A549 (cell line): ENCODE results near the gene S100A7A. TPM values are rescaled to one million over a fixed set of nuclear protein-coding genes. Genes with fewer than 3 reads are reported as not detected.
"Not testable (repeated sequence)": the region's sequence is repeated elsewhere in the genome, so short reads cannot be mapped to it uniquely, and the experiment has no call there.

ENCODE experiments used
- ATAC-seq, 2 experiments: fragments of 200-7000 bp in 1 of 2; fragments of >200 bp in 1 of 2; cut with Nextera tagmentation in 1 of 2; cut with Tn5 transposase in 1 of 2; 3 replicates each; pipeline versions ENCODE4 v1.8.0 to v1.9.1; 2018 to 2020; ENCODE audit warnings: mild to moderate bottlenecking in 1 of 2, moderate library complexity in 1 of 2
- CTCF ChIA-PET: fragments of 300-600 bp; sonication (Branson Sonifier 250); formaldehyde crosslinking; extraction: SDS; loops from one replicate; lab custom pipeline; 2021; ENCODE audit warnings: antibody characterized with exemption, inconsistent platforms; lab: Yijun Ruan, JAX
- POLR2A ChIA-PET: fragments of 350-600 bp; formaldehyde crosslinking; extraction: SDS; loops from one replicate; lab custom pipeline; 2021; ENCODE audit warnings: antibody characterized with exemption, inconsistent platforms; lab: Yijun Ruan, JAX
- DNase-seq, 2 experiments: peaks; one replicate each; pipeline versions ENCODE4 v3.0.0 to v3.0.0-alpha.2; 2011 to 2016; ENCODE audit warnings: low read depth in 1 of 2, low spot score in 1 of 2
- FAIRE-seq: peaks from 2 replicates; lab custom pipeline; 2011; peaks lifted over from hg19 to GRCh38; lab: Jason Lieb, UNC
- H3K27ac ChIP-seq, 2 experiments: fragments of >200 bp; sonication (Bioruptor Twin); formaldehyde crosslinking; 3 replicates each; pipeline ENCODE4 v1.5.1; 2016 to 2017
- H3K4me1 ChIP-seq: fragments of >200 bp; sonication (Bioruptor Twin); formaldehyde crosslinking; 3 replicates; pipeline ENCODE4 v1.6.1; 2016
- H3K4me2 ChIP-seq: fragments of >200 bp; sonication (Bioruptor Twin); formaldehyde crosslinking; 3 replicates; pipeline ENCODE4 v1.6.1; 2016
- H3K4me3 ChIP-seq: fragments of >200 bp; sonication (Bioruptor Twin); formaldehyde crosslinking; 3 replicates; pipeline ENCODE4 v1.5.1; 2016
- H3K9me3 ChIP-seq: fragments of >200 bp; sonication (Bioruptor Twin); formaldehyde crosslinking; 3 replicates; pipeline ENCODE4 v1.6.1; 2016
- ATOH8 ChIP-seq: fragments of 250-450 bp; sonication (Bioruptor Pico); IDR thresholded peaks from 2 replicates; pipeline ENCODE4 v1.5.0; 2020; ENCODE audit warnings: low read depth, mild to moderate bottlenecking, moderate library complexity
- CBX2 ChIP-seq: fragments of 200-600 bp; sonication (generic); IDR thresholded peaks from 2 replicates; pipeline ENCODE4 v1.6.1; 2016; ENCODE audit warnings: low read depth, mild to moderate bottlenecking, borderline replicate concordance
- CTCF ChIP-seq: fragments of >200 bp; sonication (Bioruptor Twin); formaldehyde crosslinking; IDR thresholded peaks from 3 replicates; pipeline ENCODE4 v1.5.1; 2016
- EHMT2 ChIP-seq: fragments of 200-600 bp; sonication (generic); IDR thresholded peaks from 2 replicates; pipeline ENCODE4 v1.6.1; 2016; ENCODE audit warnings: antibody characterized with exemption, low read depth, mild to moderate bottlenecking, moderate library complexity
- FOSB ChIP-seq: fragments of 250-450 bp; sonication (Bioruptor Pico); IDR thresholded peaks from 2 replicates; pipeline ENCODE4 v1.5.0; 2020; ENCODE audit warnings: mild to moderate bottlenecking, moderate library complexity
- FOSL2 ChIP-seq, 2 experiments: fragments of 450-650 bp in 1 of 2; fragments of >200 bp in 1 of 2; sonication (Bioruptor Twin) in 1 of 2; formaldehyde crosslinking; IDR thresholded peaks; 2 replicates each; pipeline versions ENCODE4 v1.5.0 to v1.6.1; 2016 to 2020; ENCODE audit warnings: mild to moderate bottlenecking in 1 of 2, moderate library complexity in 1 of 2
- FOXS1 ChIP-seq: fragments of 250-450 bp; sonication (Bioruptor Pico); IDR thresholded peaks from 2 replicates; pipeline ENCODE4 v1.5.0; 2020; ENCODE audit warnings: mild to moderate bottlenecking, moderate library complexity
- HOXB13 ChIP-seq: fragments of 250-450 bp; sonication (Bioruptor Pico); IDR thresholded peaks from 2 replicates; pipeline ENCODE4 v1.5.0; 2020; ENCODE audit warnings: low read depth, mild to moderate bottlenecking, moderate library complexity
- HOXB5 ChIP-seq: fragments of 250-450 bp; sonication (Bioruptor Pico); IDR thresholded peaks from 2 replicates; pipeline ENCODE4 v1.5.0; 2020; ENCODE audit warnings: mild to moderate bottlenecking, moderate library complexity
- JUNB ChIP-seq: fragments of >200 bp; sonication (Bioruptor Twin); formaldehyde crosslinking; IDR thresholded peaks from 2 replicates; pipeline ENCODE4 v1.6.1; 2016
- KDM5A ChIP-seq: fragments of 200-600 bp; sonication (generic); IDR thresholded peaks from 2 replicates; pipeline ENCODE4 v1.6.1; 2016; ENCODE audit warnings: antibody characterized with exemption, mild to moderate bottlenecking
- MAZ ChIP-seq: fragments of 150-350 bp; IDR thresholded peaks from 2 replicates; pipeline ENCODE4 v1.6.1; 2014; ENCODE audit warnings: antibody characterized with exemption, low read depth, low read length, borderline replicate concordance
- NFE2L2 ChIP-seq: fragments of 150-350 bp; conservative IDR thresholded peaks from 2 replicates; pipeline ENCODE4 v1.6.1; 2014; ENCODE audit warnings: low read length
- NR3C1 ChIP-seq: fragments of >200 bp; sonication (Bioruptor Twin); formaldehyde crosslinking; IDR thresholded peaks from 3 replicates; pipeline ENCODE4 v1.6.1; 2017
- PHF8 ChIP-seq: fragments of 200-600 bp; sonication (generic); IDR thresholded peaks from 2 replicates; pipeline ENCODE4 v1.6.1; 2016; ENCODE audit warnings: low read depth, mild to moderate bottlenecking, antibody characterized with exemption, moderate library complexity, borderline replicate concordance
- POLR2A ChIP-seq: IDR thresholded peaks from 2 replicates; pipeline ENCODE4 v1.6.1; 2012; ENCODE audit warnings: mild to moderate bottlenecking, low read length
- RCOR1 ChIP-seq: fragments of 150-350 bp; IDR thresholded peaks from 2 replicates; pipeline ENCODE4 v1.6.1; 2014; ENCODE audit warnings: antibody characterized with exemption, low read length, low read depth
- SMC3 ChIP-seq: fragments of >200 bp; sonication (Bioruptor Twin); formaldehyde crosslinking; IDR thresholded peaks from 3 replicates; pipeline ENCODE4 v1.6.1; 2018; ENCODE audit warnings: inconsistent platforms
- TFCP2L1 ChIP-seq: fragments of 250-450 bp; sonication (Bioruptor Pico); IDR thresholded peaks from 2 replicates; pipeline ENCODE4 v1.5.0; 2021; ENCODE audit warnings: mild to moderate bottlenecking
- TP53 ChIP-seq: fragments of 250-450 bp; sonication (Bioruptor Pico); IDR thresholded peaks from 2 replicates; pipeline ENCODE4 v1.5.0; 2021; ENCODE audit warnings: mild to moderate bottlenecking, moderate library complexity
- USF2 ChIP-seq: fragments of 450-650 bp; IDR thresholded peaks from 2 replicates; pipeline ENCODE4 v1.6.1; 2014; ENCODE audit warnings: antibody characterized with exemption
- WGBS: methylation state at CpG from one replicate; pipeline ENCODE4 v1.1.6; 2017; ENCODE audit errors: missing lambda C conversion rate; 5-methylcytosine and 5-hydroxymethylcytosine counted together
- polyA plus RNA-seq, 4 experiments: library from polyadenylated mRNA; depleted of rRNA in 3 of 4; stranded (reverse); fragments of >200 nt; fragmentation: RNase III in 1 of 4; extraction: RNeasy Plus Mini Kit Qiagen cat#74134 plus additional on column Dnase treatment in 1 of 4; gene quantifications; 2 replicates in 3 of 4; 3 replicates in 1 of 4; pipeline ENCODE4 v1.2.3, GENCODE V29; 2011 to 2017
- TF ChIP-seq, protein P1 (sequence below): fragments of 200-600 bp; sonication (generic); IDR thresholded peaks from 2 replicates; pipeline ENCODE4 v1.6.1; 2016; ENCODE audit warnings: antibody characterized with exemption, mild to moderate bottlenecking, moderate library complexity
- TF ChIP-seq, protein P2 (sequence below): IDR thresholded peaks from 2 replicates; pipeline ENCODE4 v1.6.1; 2012
- TF ChIP-seq, protein P3 (sequence below): IDR thresholded peaks from 2 replicates; pipeline ENCODE4 v1.6.1; 2012
- TF ChIP-seq, protein P4 (sequence below): IDR thresholded peaks from 2 replicates; pipeline ENCODE4 v1.6.1; 2012; ENCODE audit warnings: low read depth, borderline replicate concordance

S100A7A gene
- polyA plus RNA-seq, 2 of the 4 experiments (the other 2 are of a cell fraction), result not detected

DNA sequence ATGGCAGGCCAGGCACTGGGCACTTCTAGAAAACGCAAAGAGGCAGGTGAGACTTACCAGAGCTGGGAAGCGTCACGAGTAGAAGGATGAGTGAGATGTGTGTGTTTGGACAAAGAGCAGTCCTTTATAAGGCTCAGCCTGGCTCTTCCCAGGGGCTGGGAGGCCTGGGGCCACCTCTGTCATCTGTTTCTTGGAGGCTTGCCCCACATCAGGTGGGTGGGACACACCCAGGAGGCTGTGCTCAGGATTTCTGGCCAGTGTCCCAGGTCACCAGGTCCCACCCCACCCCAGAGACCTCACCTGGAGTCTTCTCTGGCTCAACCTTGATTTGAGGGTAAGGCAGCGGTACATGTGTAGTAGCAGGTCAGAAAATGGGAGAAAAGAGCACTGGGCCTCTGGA lies 44.2 kb downstream of the S100A7A start, which contains the start of gene S100A7 (continued):
- TF ChIP-seq, protein P1, sequence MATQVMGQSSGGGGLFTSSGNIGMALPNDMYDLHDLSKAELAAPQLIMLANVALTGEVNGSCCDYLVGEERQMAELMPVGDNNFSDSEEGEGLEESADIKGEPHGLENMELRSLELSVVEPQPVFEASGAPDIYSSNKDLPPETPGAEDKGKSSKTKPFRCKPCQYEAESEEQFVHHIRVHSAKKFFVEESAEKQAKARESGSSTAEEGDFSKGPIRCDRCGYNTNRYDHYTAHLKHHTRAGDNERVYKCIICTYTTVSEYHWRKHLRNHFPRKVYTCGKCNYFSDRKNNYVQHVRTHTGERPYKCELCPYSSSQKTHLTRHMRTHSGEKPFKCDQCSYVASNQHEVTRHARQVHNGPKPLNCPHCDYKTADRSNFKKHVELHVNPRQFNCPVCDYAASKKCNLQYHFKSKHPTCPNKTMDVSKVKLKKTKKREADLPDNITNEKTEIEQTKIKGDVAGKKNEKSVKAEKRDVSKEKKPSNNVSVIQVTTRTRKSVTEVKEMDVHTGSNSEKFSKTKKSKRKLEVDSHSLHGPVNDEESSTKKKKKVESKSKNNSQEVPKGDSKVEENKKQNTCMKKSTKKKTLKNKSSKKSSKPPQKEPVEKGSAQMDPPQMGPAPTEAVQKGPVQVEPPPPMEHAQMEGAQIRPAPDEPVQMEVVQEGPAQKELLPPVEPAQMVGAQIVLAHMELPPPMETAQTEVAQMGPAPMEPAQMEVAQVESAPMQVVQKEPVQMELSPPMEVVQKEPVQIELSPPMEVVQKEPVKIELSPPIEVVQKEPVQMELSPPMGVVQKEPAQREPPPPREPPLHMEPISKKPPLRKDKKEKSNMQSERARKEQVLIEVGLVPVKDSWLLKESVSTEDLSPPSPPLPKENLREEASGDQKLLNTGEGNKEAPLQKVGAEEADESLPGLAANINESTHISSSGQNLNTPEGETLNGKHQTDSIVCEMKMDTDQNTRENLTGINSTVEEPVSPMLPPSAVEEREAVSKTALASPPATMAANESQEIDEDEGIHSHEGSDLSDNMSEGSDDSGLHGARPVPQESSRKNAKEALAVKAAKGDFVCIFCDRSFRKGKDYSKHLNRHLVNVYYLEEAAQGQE, result no peak
- TF ChIP-seq, protein P2, sequence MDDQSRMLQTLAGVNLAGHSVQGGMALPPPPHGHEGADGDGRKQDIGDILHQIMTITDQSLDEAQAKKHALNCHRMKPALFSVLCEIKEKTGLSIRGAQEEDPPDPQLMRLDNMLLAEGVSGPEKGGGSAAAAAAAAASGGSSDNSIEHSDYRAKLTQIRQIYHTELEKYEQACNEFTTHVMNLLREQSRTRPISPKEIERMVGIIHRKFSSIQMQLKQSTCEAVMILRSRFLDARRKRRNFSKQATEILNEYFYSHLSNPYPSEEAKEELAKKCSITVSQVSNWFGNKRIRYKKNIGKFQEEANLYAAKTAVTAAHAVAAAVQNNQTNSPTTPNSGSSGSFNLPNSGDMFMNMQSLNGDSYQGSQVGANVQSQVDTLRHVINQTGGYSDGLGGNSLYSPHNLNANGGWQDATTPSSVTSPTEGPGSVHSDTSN, result no peak
- TF ChIP-seq TP53 (CRISPR knock-in tag) (no peak), SMC3 (no peak), PHF8 (no peak), MAZ (no peak), TFCP2L1 (CRISPR knock-in tag) (no peak), POLR2A (no peak)
- TF ChIP-seq, protein P3, sequence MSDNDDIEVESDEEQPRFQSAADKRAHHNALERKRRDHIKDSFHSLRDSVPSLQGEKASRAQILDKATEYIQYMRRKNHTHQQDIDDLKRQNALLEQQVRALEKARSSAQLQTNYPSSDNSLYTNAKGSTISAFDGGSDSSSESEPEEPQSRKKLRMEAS, result no peak

- peak; percentile 28 for FAIRE-seq
- H3K4me2 ChIP-seq, H3K9me3 ChIP-seq, POLR2A ChIA-PET, H3K4me1 ChIP-seq, DNase-seq, H3K4me3 ChIP-seq, ATAC-seq, H3K27ac ChIP-seq: not testable (repeated sequence)
- CTCF ChIA-PET, result interaction anchor here (0.6 to 13.0 kb wide), 2 partner anchors 27 to 31 kb away, joined by 8 to 128 read pairs; no protein-coding TSS in a partner anchor
Measured at GRCh38 chr1:153462741-153463140, 46.4 kb downstream of the S100A7A start.

- no peaks in the 10 kb centered on the region; the same call in 2 of the 3 replicates for H3K9me3 ChIP-seq
- ChIA-PET CTCF (interaction anchor here (0.6 to 13.0 kb wide), 29 partner anchors 9 to 121 kb away, joined by 3 to 128 read pairs (median 5); partner anchors contain the start of gene S100A9), POLR2A (no interaction called here)
- FAIRE-seq, result no peak
- ATAC-seq, result peak; percentile 76 to 94; a peak in 5 of 6 replicates
- peak; percentile 58 to 75 for DNase-seq
- no peak overlapping the region for H3K4me3 ChIP-seq
- peak overlapping the region; percentile 34; the same call in 2 of the 3 replicates for H3K4me2 ChIP-seq
- WGBS, result 34% methylated on average over 23 of the region's 23 CpGs
- H3K27ac ChIP-seq, result no peak overlapping the region
- no peaks in the 10 kb centered on the region for H3K4me1 ChIP-seq
- TF ChIP-seq HOXB5 (CRISPR knock-in tag) (no peak), CBX2 (no peak), CTCF (peak; percentile 86), EHMT2 (no peak), NFE2L2 (no peak), FOXS1 (CRISPR knock-in tag) (no peak), RCOR1 (no peak), SMC3 (peak; percentile 80), FOSB (CRISPR knock-in tag) (no peak), KDM5A (no peak), ATOH8 (CRISPR knock-in tag) (no peak), HOXB13 (no peak), JUNB (no peak), USF2 (no peak), FOSL2 (IDR thresholded peaks at IDR 0.05) (no peak), FOSL2 (CRISPR knock-in tag; IDR thresholded peaks at IDR 0.05) (no peak), NR3C1 (no peak)
- TF ChIP-seq, protein P4, sequence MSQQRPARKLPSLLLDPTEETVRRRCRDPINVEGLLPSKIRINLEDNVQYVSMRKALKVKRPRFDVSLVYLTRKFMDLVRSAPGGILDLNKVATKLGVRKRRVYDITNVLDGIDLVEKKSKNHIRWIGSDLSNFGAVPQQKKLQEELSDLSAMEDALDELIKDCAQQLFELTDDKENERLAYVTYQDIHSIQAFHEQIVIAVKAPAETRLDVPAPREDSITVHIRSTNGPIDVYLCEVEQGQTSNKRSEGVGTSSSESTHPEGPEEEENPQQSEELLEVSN, result peak; percentile 91
- TF ChIP-seq, protein P3, result peak; percentile 98
Measured at GRCh38 chr1:153465811-153466636, 49.7 kb downstream of the S100A7A start.
